B cell (primary cell): ENCODE results near the gene KLK15. TPM values are rescaled to one million over a fixed set of nuclear protein-coding genes. Genes with fewer than 3 reads are reported as not detected.

Experiments used
- ATAC-seq: fragments of 200-7000 bp; cut with Tn5 transposase; one replicate; pipeline ENCODE4 v1.10.0; 2021; ENCODE audit warnings: low read depth, mild to moderate bottlenecking, moderate number of reproducible peaks, moderate library complexity
- CTCF ChIA-PET: fragments of 350-600 bp; sonication (Branson Sonifier 250); formaldehyde crosslinking; loops from one replicate; lab custom pipeline; 2021; ENCODE audit warnings: antibody characterized with exemption, inconsistent platforms; lab: Charles Lee
- POLR2A ChIA-PET: fragments of 350-600 bp; sonication (Branson Sonifier 250); formaldehyde crosslinking; loops from one replicate; lab custom pipeline; 2021; ENCODE audit warnings: antibody characterized with exemption; lab: Charles Lee
- DNase-seq: peaks from one replicate; pipeline ENCODE4 v3.0.0; 2013
- H2AFZ ChIP-seq: 2 replicates; pipeline ENCODE4 v1.6.1; 2012; ENCODE audit warnings: mild to moderate bottlenecking, low read depth, low read length; ENCODE audit not compliant: insufficient read depth, poor library complexity, severe bottlenecking
- H3K27ac ChIP-seq, 2 donors: 1 replicate in 1 of 2; 2 replicates in 1 of 2; pipeline ENCODE4 v1.5.1; 2012 to 2013; ENCODE audit warnings: low read length in 2 of 2, mild to moderate bottlenecking in 2 of 2, moderate library complexity in 1 of 2
- H3K27me3 ChIP-seq, 4 experiments: fragments of 200-600 bp in 1 of 4; sonication (generic) in 1 of 4; replicated peaks in 1 of 4; 1 replicate in 2 of 4; 2 replicates in 2 of 4; pipeline versions ENCODE4 v1.6.1 to v1.7.0; 2013 to 2016; ENCODE audit warnings: low read length in 3 of 4, mild to moderate bottlenecking in 2 of 4, mixed read lengths in 1 of 4, moderate library complexity in 1 of 4; ENCODE audit not compliant: insufficient read depth in 4 of 4, control insufficient read depth in 3 of 4; ENCODE audit errors: control extremely low read depth in 1 of 4
- H3K36me3 ChIP-seq, 2 experiments: replicated peaks in 1 of 2; 1 replicate in 1 of 2; 2 replicates in 1 of 2; pipeline versions ENCODE4 v1.6.1 to v1.7.1; 2013; ENCODE audit warnings: low read length in 1 of 2; ENCODE audit not compliant: insufficient read depth in 2 of 2, control insufficient read depth in 1 of 2; ENCODE audit errors: control extremely low read depth in 1 of 2, extremely low read depth in 1 of 2
- H3K4me1 ChIP-seq, 2 donors: fragments of 200-600 bp in 1 of 2; sonication (generic) in 1 of 2; 1 replicate in 1 of 2; 2 replicates in 1 of 2; pipeline versions ENCODE4 v1.5.1 to v1.6.1; 2013 to 2017; ENCODE audit warnings: low read length in 2 of 2; ENCODE audit not compliant: control insufficient read depth in 2 of 2, insufficient read depth in 2 of 2
- H3K4me2 ChIP-seq: replicated peaks from 2 replicates; pipeline ENCODE3; 2012; ENCODE audit warnings: mild to moderate bottlenecking, low read depth, low read length; ENCODE audit not compliant: poor library complexity, severe bottlenecking
- H3K4me3 ChIP-seq, 5 experiments: fragments of 200-600 bp in 1 of 5; sonication (generic) in 1 of 5; 1 replicate in 3 of 5; 2 replicates in 2 of 5; pipeline versions ENCODE4 v1.5.1 to v1.7.0; 2011 to 2016; ENCODE audit warnings: low read length in 4 of 5, mild to moderate bottlenecking in 4 of 5, low read depth in 2 of 5, control low read depth in 1 of 5, moderate library complexity in 1 of 5; ENCODE audit not compliant: insufficient read depth in 1 of 5; ENCODE audit errors: control extremely low read depth in 1 of 5, extremely low read depth in 1 of 5
- H3K79me2 ChIP-seq: fragments of 200-600 bp; sonication (generic); one replicate; pipeline ENCODE4 v1.6.0; 2016; ENCODE audit warnings: low read length; ENCODE audit not compliant: control insufficient read depth, insufficient read depth
- H3K9ac ChIP-seq: fragments of 200-600 bp; sonication (generic); 2 replicates; pipeline ENCODE4 v1.6.1; 2017; ENCODE audit warnings: mild to moderate bottlenecking, low read length, moderate library complexity
- H3K9me3 ChIP-seq, 3 donors: one replicate each; pipeline versions ENCODE4 v1.6.1 to v1.7.1; 2013; ENCODE audit warnings: low read length in 2 of 3; ENCODE audit not compliant: control insufficient read depth in 2 of 3, insufficient read depth in 1 of 3; ENCODE audit errors: control extremely low read depth in 1 of 3
- H4K20me1 ChIP-seq: 2 replicates; pipeline ENCODE4 v1.6.0; 2012; ENCODE audit warnings: mild to moderate bottlenecking, low read length; ENCODE audit not compliant: insufficient read depth, control insufficient read depth, poor library complexity, severe bottlenecking
- H3K27ac Mint-ChIP-seq: one replicate; pipeline ENCODE4 v1.8.0; 2021; ENCODE audit warnings: mixed read lengths
- H3K27me3 Mint-ChIP-seq: one replicate; pipeline ENCODE4 v1.8.0; 2021; ENCODE audit warnings: mixed read lengths
- H3K4me1 Mint-ChIP-seq: one replicate; pipeline ENCODE4 v1.8.0; 2021; ENCODE audit warnings: mixed read lengths
- H3K4me3 Mint-ChIP-seq: one replicate; pipeline ENCODE4 v1.8.0; 2021; ENCODE audit warnings: mixed read lengths
- H3K9me3 Mint-ChIP-seq: one replicate; pipeline ENCODE4 v1.8.0; 2022; ENCODE audit warnings: mixed read lengths; ENCODE audit not compliant: insufficient read depth
- EZH2 ChIP-seq: IDR thresholded peaks from 2 replicates; pipeline ENCODE4 v1.6.1; 2012; ENCODE audit warnings: borderline replicate concordance, low read depth, mild to moderate bottlenecking, moderate library complexity, low read length; ENCODE audit not compliant: insufficient read depth, poor library complexity, severe bottlenecking
- WGBS: methylation state at CpG from one replicate; pipeline ENCODE4 v1.1.5; 2013; ENCODE audit warnings: missing lambda C conversion rate; ENCODE audit not compliant: insufficient coverage; 5-methylcytosine and 5-hydroxymethylcytosine counted together
- intact Hi-C: fragments of 100-400 bp; cut with micrococcal nuclease; formaldehyde crosslinking; loops from one replicate; pipeline ENCODE4 v1.10.0; 2022
- polyA plus RNA-seq: library from polyadenylated mRNA; depleted of rRNA; stranded (reverse); fragments of >200 nt; gene quantifications from 2 replicates; pipeline ENCODE4 v1.2.3, GENCODE V29; 2012
- total RNA-seq, 2 donors: library from RNA; stranded (reverse); fragments of 120-200 nt in 1 of 2; gene quantifications; 1 replicate in 1 of 2; 2 replicates in 1 of 2; pipeline versions ENCODE4 v1.2.3 to v1.2.4, GENCODE V29; 2013 to 2022
- TF ChIP-seq, protein P1 (sequence below): fragments of 200-600 bp; IDR thresholded peaks from one replicate; pipeline ENCODE4 v1.8.0; 2022; ENCODE audit warnings: antibody characterized with exemption, mild to moderate bottlenecking

The KLK15 gene
- total and polyA plus RNA-seq, 2 donors (not counting 1 experiment from before 2014, with no cell fraction given) = 0.07 TPM; not detected in 1

DNA sequence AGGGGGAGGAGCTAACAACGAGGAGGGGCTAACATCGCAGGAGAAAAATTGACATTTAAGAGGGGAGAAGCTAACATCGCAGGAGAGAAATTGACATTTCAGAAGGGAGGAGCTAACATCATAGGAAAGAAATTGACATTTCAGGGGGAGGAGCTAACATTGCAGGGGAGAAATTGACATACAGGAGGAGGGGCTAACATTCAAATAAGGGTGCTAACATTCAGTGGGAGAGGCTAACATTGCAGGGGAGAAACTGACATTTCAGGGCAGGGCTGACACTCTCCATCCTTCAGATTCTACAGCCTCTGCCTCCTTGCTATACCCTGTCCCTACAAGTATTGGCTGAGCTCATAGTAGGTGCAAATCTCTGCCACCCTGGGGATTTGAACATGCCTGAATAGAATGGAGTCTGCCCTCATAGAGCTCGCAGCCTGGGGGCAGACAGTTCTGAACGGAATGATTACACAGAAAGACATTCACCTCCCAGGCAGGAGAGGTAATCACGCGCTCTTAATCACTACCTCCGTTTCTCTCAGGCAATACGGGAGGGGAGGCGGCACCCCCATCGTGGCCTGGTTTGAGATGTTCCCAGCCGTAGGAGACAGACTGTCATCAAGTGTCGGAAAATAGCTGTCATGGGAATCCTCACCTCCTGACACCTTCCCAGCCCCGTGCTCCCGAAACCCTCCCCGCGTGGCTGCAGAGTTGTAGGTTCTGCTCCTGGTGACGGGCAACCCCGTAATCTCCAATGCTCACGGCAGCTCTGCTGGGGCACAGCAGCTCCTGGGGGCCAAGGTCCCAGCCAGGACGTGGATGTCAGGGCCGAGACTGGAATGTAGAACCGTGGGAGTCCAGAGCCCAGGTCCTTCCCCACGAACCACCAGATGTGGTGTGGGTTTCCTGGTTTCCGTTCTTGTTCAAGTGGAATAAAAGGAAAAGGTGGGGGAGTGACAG, 53.6 kb downstream of the KLK15 start:
- H3K36me3 ChIP-seq = no peaks in the 10 kb centered on the region
- no peak overlapping the region for H3K9ac ChIP-seq
- H3K4me2 ChIP-seq = no peak overlapping the region
- no peak overlapping the region for H3K4me3 ChIP-seq
- no peak overlapping the region for H2AFZ ChIP-seq
- peaks cover 0 to 58% (median 26%) of the 10 kb centered on the region in 4 experiments for H3K27me3 ChIP-seq
- ATAC-seq = no peak
- intact Hi-C loops = loop anchor here (5.0 kb wide), 1 partner anchor 842 kb away; no protein-coding TSS in a partner anchor
- no peak overlapping the region for H3K27ac Mint-ChIP-seq
- H3K27ac ChIP-seq = no peak overlapping the region
- peaks cover 6 to 8% of the 10 kb centered on the region in 2 donors for H3K4me1 ChIP-seq
- no peak overlapping the region for H3K4me3 Mint-ChIP-seq
- H4K20me1 ChIP-seq = no peaks in the 10 kb centered on the region
- WGBS = 52% methylated on average over 20 of the region's 25 CpGs
- H3K27me3 Mint-ChIP-seq = peaks cover 64% of the 10 kb centered on the region
- no peak for DNase-seq
- no peaks in the 10 kb centered on the region for H3K9me3 Mint-ChIP-seq
- no peaks in the 10 kb centered on the region for H3K79me2 ChIP-seq
- peaks cover 7% of the 10 kb centered on the region for H3K4me1 Mint-ChIP-seq
- no peak for TF ChIP-seq EZH2
- TF ChIP-seq, protein P1, sequence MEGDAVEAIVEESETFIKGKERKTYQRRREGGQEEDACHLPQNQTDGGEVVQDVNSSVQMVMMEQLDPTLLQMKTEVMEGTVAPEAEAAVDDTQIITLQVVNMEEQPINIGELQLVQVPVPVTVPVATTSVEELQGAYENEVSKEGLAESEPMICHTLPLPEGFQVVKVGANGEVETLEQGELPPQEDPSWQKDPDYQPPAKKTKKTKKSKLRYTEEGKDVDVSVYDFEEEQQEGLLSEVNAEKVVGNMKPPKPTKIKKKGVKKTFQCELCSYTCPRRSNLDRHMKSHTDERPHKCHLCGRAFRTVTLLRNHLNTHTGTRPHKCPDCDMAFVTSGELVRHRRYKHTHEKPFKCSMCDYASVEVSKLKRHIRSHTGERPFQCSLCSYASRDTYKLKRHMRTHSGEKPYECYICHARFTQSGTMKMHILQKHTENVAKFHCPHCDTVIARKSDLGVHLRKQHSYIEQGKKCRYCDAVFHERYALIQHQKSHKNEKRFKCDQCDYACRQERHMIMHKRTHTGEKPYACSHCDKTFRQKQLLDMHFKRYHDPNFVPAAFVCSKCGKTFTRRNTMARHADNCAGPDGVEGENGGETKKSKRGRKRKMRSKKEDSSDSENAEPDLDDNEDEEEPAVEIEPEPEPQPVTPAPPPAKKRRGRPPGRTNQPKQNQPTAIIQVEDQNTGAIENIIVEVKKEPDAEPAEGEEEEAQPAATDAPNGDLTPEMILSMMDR = no peak
- peaks cover 0 to 25% (median 1%) of the 10 kb centered on the region in 3 donors for H3K9me3 ChIP-seq
- CTCF ChIA-PET = interaction anchor here (0.5 to 3.2 kb wide), 7 partner anchors 142 to 644 kb away, joined by 3 to 15 read pairs (median 4); no protein-coding TSS in a partner anchor
- POLR2A ChIA-PET = no interaction called here
